Parathyroid adenoma (tissue), 2 donors: ENCODE measurements around the gene SERINC5.

Source experiments
- H2AFZ ChIP-seq: fragments of 300-600 bp; sonication (generic); one replicate; pipeline ENCODE4 v1.7.0; 2017; ENCODE audit warnings: antibody characterized with exemption, mild to moderate bottlenecking
- H3K27ac ChIP-seq: fragments of 300-600 bp; sonication (generic); one replicate; pipeline ENCODE4 v1.7.0; 2017
- H3K27me3 ChIP-seq: fragments of 300-600 bp; sonication (generic); one replicate; pipeline ENCODE4 v1.7.0; 2017; ENCODE audit warnings: low read length; ENCODE audit not compliant: control insufficient read depth, insufficient read depth
- H3K36me3 ChIP-seq: fragments of 300-600 bp; sonication (generic); one replicate; pipeline ENCODE4 v1.7.0; 2017; ENCODE audit warnings: low read length; ENCODE audit not compliant: control insufficient read depth, insufficient read depth
- H3K4me1 ChIP-seq: fragments of 300-600 bp; sonication (generic); one replicate; pipeline ENCODE4 v1.7.0; 2017; ENCODE audit warnings: control low read depth
- H3K4me2 ChIP-seq: fragments of 300-600 bp; sonication (generic); one replicate; pipeline ENCODE4 v1.7.0; 2017; ENCODE audit warnings: low read length
- H3K4me3 ChIP-seq: fragments of 300-600 bp; sonication (generic); one replicate; pipeline ENCODE4 v1.7.0; 2017; ENCODE audit warnings: low read depth, low read length
- H3K79me2 ChIP-seq: fragments of 300-600 bp; sonication (generic); one replicate; pipeline ENCODE4 v1.7.0; 2017; ENCODE audit warnings: control low read depth
- H3K9ac ChIP-seq: fragments of 300-600 bp; sonication (generic); one replicate; pipeline ENCODE4 v1.7.0; 2017; ENCODE audit warnings: mild to moderate bottlenecking
- H3K9me3 ChIP-seq: fragments of 300-600 bp; sonication (generic); one replicate; pipeline ENCODE4 v1.7.0; 2017; ENCODE audit warnings: low read length; ENCODE audit not compliant: control insufficient read depth
- CTCF ChIP-seq: fragments of 300-600 bp; sonication (generic); IDR thresholded peaks from one replicate; pipeline ENCODE4 v1.7.0; 2017; ENCODE audit warnings: antibody characterized with exemption, mild to moderate bottlenecking
- donor health status: primary hyperparathyroidism.

SERINC5 gene

GRCh38 chr5:80216096-80216495, 39.8 kb downstream of the SERINC5 start:
- no peak overlapping the region for H2AFZ ChIP-seq
- H3K79me2 ChIP-seq, result peaks cover 5% of the 10 kb centered on the region
- no peak overlapping the region for H3K4me2 ChIP-seq
- no peak overlapping the region for H3K27ac ChIP-seq
- no peak for TF ChIP-seq CTCF
- H3K36me3 ChIP-seq, result no peaks in the 10 kb centered on the region
- H3K9ac ChIP-seq, result no peak overlapping the region
- H3K4me1 ChIP-seq, result peaks cover 5% of the 10 kb centered on the region
- no peaks in the 10 kb centered on the region for H3K27me3 ChIP-seq
- no peaks in the 10 kb centered on the region for H3K9me3 ChIP-seq
- no peak overlapping the region for H3K4me3 ChIP-seq

GRCh38 chr5:80215523-80215922, 40.3 kb downstream of the SERINC5 start:
- no peak overlapping the region for H2AFZ ChIP-seq
- no peak overlapping the region for H3K27ac ChIP-seq
- H3K4me1 ChIP-seq, result peaks cover 5% of the 10 kb centered on the region

GRCh38 chr5:80213466-80213865, 42.4 kb downstream of the SERINC5 start:
- Histone ChIP-seq H3K9me3 (no peaks in the 10 kb centered on the region), H2AFZ (no peak overlapping the region), H3K9ac (no peak overlapping the region), H3K4me3 (no peak overlapping the region), H3K4me2 (no peak overlapping the region), H3K79me2 (peaks cover 5% of the 10 kb centered on the region), H3K36me3 (no peaks in the 10 kb centered on the region), H3K27me3 (no peaks in the 10 kb centered on the region), H3K27ac (no peak overlapping the region), H3K4me1 (peaks cover 5% of the 10 kb centered on the region)
- no peak for TF ChIP-seq CTCF

More at GRCh38 chr5:80215523-80215922, 40.3 kb downstream of the SERINC5 start:
- H3K9me3 ChIP-seq, result no peaks in the 10 kb centered on the region
- H3K27me3 ChIP-seq, result no peaks in the 10 kb centered on the region
- H3K79me2 ChIP-seq, result peaks cover 5% of the 10 kb centered on the region
- TF ChIP-seq CTCF, result no peak
- H3K9ac ChIP-seq, result no peak overlapping the region
- no peaks in the 10 kb centered on the region for H3K36me3 ChIP-seq
- no peak overlapping the region for H3K4me2 ChIP-seq
- H3K4me3 ChIP-seq, result no peak overlapping the region

GRCh38 chr5:80212171-80212667, 43.6 kb downstream of the SERINC5 start:
- no peaks in the 10 kb centered on the region for H3K9me3 ChIP-seq
- no peak overlapping the region for H3K4me2 ChIP-seq
- no peak overlapping the region for H3K9ac ChIP-seq
- no peak for TF ChIP-seq CTCF
- no peak overlapping the region for H2AFZ ChIP-seq
- no peaks in the 10 kb centered on the region for H3K36me3 ChIP-seq
- peaks cover under 1% of the 10 kb centered on the region for H3K4me1 ChIP-seq
- H3K79me2 ChIP-seq, result peaks cover 3% of the 10 kb centered on the region
- H3K4me3 ChIP-seq, result no peak overlapping the region
- no peak overlapping the region for H3K27ac ChIP-seq
- no peaks in the 10 kb centered on the region for H3K27me3 ChIP-seq

GRCh38 chr5:80211327-80211726, 44.5 kb downstream of the SERINC5 start:
- no peak overlapping the region for H3K9ac ChIP-seq
- H3K4me3 ChIP-seq, result no peak overlapping the region
- no peaks in the 10 kb centered on the region for H3K4me1 ChIP-seq
- no peaks in the 10 kb centered on the region for H3K36me3 ChIP-seq
- H3K27ac ChIP-seq, result no peak overlapping the region
- no peak overlapping the region for H2AFZ ChIP-seq
- no peak for TF ChIP-seq CTCF
- no peaks in the 10 kb centered on the region for H3K9me3 ChIP-seq
- H3K79me2 ChIP-seq, result peaks cover 3% of the 10 kb centered on the region
- H3K4me2 ChIP-seq, result no peak overlapping the region
- no peaks in the 10 kb centered on the region for H3K27me3 ChIP-seq
